Suprapubic skin (tissue), 4 donors: Measurements from ENCODE around the gene PRKACB. TPM values are rescaled to one million over a fixed set of nuclear protein-coding genes. Genes with fewer than 3 reads are reported as not detected.
"Not testable (repeated sequence)": the region's sequence is repeated elsewhere in the genome, so short reads cannot be mapped to it uniquely, and the experiment has no call there.

Experiments
- DNase-seq, 2 donors: peaks; one replicate each; pipeline ENCODE4 v3.0.0-alpha.2; 2019; ENCODE audit warnings: low spot score in 2 of 2
- H3K27ac ChIP-seq: fragments of 200-600 bp; sonication (generic); one replicate; pipeline ENCODE4 v1.5.1; 2019
- H3K27me3 ChIP-seq: fragments of 200-600 bp; sonication (generic); one replicate; pipeline ENCODE4 v1.5.1; 2019
- H3K36me3 ChIP-seq: fragments of 200-600 bp; sonication (generic); one replicate; pipeline ENCODE4 v1.5.1; 2019
- H3K4me1 ChIP-seq: fragments of 200-600 bp; sonication (generic); one replicate; pipeline ENCODE4 v1.5.1; 2019
- H3K4me3 ChIP-seq: fragments of 200-600 bp; sonication (generic); one replicate; pipeline ENCODE4 v1.5.1; 2019; ENCODE audit warnings: mild to moderate bottlenecking
- H3K9me3 ChIP-seq: fragments of 200-600 bp; sonication (generic); one replicate; pipeline ENCODE4 v1.5.1; 2019
- CTCF ChIP-seq, 2 donors: fragments of 200-600 bp in 1 of 2; fragments of 450-650 bp in 1 of 2; sonication (generic) in 1 of 2; IDR thresholded peaks; one replicate each; pipeline ENCODE4 v1.5.1; 2016 to 2019; ENCODE audit warnings: antibody characterized with exemption in 2 of 2, mild to moderate bottlenecking in 1 of 2, moderate library complexity in 1 of 2
- EP300 ChIP-seq: sonication (generic); formaldehyde crosslinking; IDR thresholded peaks from one replicate; pipeline ENCODE4 v1.6.1; 2017; ENCODE audit warnings: antibody characterized with exemption
- POLR2A ChIP-seq, 2 donors: fragments of 450-650 bp; IDR thresholded peaks; one replicate each; pipeline ENCODE4 v1.6.1; 2017; ENCODE audit warnings: antibody characterized with exemption in 2 of 2, mild to moderate bottlenecking in 2 of 2, moderate library complexity in 2 of 2
- POLR2AphosphoS5 ChIP-seq, 3 donors: sonication (generic); formaldehyde crosslinking; IDR thresholded peaks; one replicate each; pipeline ENCODE4 v1.6.1; 2017; ENCODE audit warnings: antibody characterized with exemption in 3 of 3
- WGBS: methylation state at CpG from one replicate; pipeline ENCODE4 v1.1.5; 2018; 5-methylcytosine and 5-hydroxymethylcytosine counted together
- total RNA-seq, 4 donors: library from RNA; depleted of rRNA; stranded (reverse); fragments of >200 nt; gene quantifications; one replicate each; pipeline ENCODE4 v1.1.0, GENCODE V29; 2016

Gene PRKACB
- total RNA-seq, 4 donors from 2014 or later, result 6.6 to 12.2 (median 9.1) TPM

GRCh38 chr1:84286071-84286470 is 142.0 kb downstream of the PRKACB start:
- 93% methylated on average over 1 of the region's 1 CpG for WGBS
- no peak for DNase-seq
- TF ChIP-seq POLR2A (IDR thresholded peaks at IDR 0.05) (no peak), EP300 (no peak), CTCF (IDR thresholded peaks at IDR 0.05) (no peak), POLR2AphosphoS5 (IDR thresholded peaks at IDR 0.05) (no peak)

GRCh38 chr1:84287389-84287788 is 143.3 kb downstream of the PRKACB start:
- H3K4me3 ChIP-seq, H3K4me1 ChIP-seq, H3K36me3 ChIP-seq, DNase-seq, H3K27me3 ChIP-seq, H3K27ac ChIP-seq: not testable (repeated sequence)
- 57% methylated on average over 3 of the region's 3 CpGs for WGBS
- peaks cover 12% of the 10 kb centered on the region for H3K9me3 ChIP-seq

More at GRCh38 chr1:84286071-84286470, 142.0 kb downstream of the PRKACB start:
- H3K36me3 ChIP-seq, result no peaks in the 10 kb centered on the region
- H3K27ac ChIP-seq, result no peak overlapping the region
- no peak overlapping the region for H3K4me3 ChIP-seq
- peaks cover 12% of the 10 kb centered on the region for H3K9me3 ChIP-seq
- no peaks in the 10 kb centered on the region for H3K27me3 ChIP-seq
- no peaks in the 10 kb centered on the region for H3K4me1 ChIP-seq

Other genes starting within 250 kb of the PRKACB start
- gene TTLL7, start 145.1 kb upstream of the PRKACB start, total RNA-seq, result 1 to 10 TPM; 1.5 to 3.1 (median 2.3) TPM
- 1 to 10 TPM in 3 of 4 donors, under 1 TPM in 1; 0.89 to 2.9 (median 1.5) TPM for gene SAMD13, start 157.4 kb downstream of the PRKACB start, total RNA-seq